ENCODE results near the gene IRX3.

The IRX3 gene

DNA sequence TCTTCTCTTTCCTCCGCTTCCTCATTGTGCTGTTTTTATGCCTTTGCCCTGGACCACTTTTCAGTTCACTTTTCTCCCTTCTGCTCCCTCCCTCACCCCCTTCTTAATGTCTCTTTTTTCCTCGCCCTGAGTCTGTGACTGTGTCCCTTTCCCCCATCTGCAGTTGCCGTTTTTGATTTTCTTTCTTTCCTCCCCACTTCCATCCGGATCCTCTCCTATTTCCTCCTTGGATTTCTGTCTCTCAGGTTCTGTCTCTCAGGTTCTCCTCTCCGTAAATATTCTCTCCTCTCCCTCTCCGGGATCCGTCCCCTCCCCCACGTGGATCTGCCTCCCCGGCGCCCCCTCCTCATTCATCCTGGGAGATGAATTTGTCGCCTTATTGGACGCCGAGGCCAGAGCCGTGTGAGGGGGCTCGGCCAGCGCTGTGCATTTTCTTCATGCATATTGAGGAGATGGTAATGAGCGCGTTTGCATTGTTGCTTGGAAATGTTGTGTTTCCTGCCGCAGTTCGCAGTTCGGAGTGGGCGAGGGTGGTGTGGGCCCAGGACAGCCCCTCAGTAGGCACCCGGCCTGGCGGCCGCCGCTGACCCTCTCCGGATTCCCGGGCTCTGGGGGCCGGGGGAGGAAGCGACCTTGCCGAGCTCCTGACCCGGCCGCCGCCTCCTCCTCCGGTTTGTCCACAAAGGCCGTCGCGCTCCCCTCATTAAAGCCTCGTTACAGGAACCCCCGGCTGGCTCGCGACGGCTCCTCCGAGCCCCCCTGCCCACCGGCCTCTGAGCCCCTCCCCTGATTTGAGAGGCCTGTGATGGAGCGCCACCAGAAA lies 4.5 kb upstream of the IRX3 start:
- H3K9ac ChIP-seq (ENCODE audit: low read depth in 1 of 2, low read length in 2 of 2) = no peak overlapping the region
- no peak overlapping the region for H3K27ac ChIP-seq (ENCODE audit: low read depth, low read length)
- H3K27me3 ChIP-seq (ENCODE audit: control insufficient read depth in 1 of 2, insufficient read depth in 2 of 2, low read length in 2 of 2) = peaks cover 45 to 53% of the 10 kb centered on the region in 2 donors
- no peaks in the 10 kb centered on the region for H3K4me1 ChIP-seq (ENCODE audit: control insufficient read depth in 1 of 2, insufficient read depth in 2 of 2, low read length in 2 of 2)
- no peaks in the 10 kb centered on the region for H3K9me3 ChIP-seq (ENCODE audit: control insufficient read depth in 1 of 2, low read length in 2 of 2)
- no peaks in the 10 kb centered on the region for H3K36me3 ChIP-seq (ENCODE audit: control insufficient read depth in 1 of 2, insufficient read depth in 2 of 2, low read length in 2 of 2)
- no peak overlapping the region for H3K4me3 ChIP-seq (ENCODE audit: low read depth in 1 of 2, low read length in 2 of 2)

DNA sequence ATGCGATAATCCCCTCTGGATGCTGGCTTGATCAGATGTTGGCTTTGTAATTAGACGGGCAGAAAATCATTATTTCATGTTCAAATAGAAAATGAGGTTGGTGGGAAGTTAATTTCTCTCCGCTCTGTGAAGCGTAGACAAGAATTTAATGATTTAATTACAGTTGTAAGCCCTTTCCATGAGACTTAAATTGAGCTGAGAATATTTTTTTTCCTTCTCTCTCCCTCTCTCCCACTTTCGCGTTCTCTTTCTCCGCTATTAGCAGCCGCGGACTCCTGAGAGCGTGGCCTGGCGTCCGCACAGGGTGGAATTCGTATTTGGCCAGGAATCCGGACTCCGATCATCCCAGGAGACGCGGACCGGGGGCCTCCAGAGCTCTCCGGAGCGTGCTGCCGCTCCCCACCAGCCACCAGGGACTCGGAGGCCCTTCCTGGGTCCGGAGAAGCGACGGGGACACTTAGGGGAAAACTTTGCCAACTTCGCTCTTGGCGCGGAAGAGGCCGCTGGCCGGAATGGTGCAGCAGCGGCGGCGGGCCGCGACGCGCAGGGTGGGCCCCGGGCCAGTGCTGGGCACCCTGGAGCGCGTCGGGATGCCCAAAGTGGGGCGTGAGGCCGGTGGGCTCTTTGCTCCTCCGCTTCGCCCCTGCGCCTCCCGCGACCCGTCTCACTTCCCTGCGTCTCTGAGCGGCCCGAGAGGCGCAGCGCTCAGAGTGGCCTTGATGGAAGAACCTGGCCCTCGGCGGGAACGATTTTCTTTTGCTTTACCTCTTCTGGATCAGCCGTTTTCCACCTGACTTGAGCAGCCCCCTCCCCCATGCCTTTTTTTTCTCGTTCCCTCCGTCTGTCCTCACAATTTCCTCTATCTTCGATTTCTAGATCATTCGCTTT lies 3.6 kb upstream of the IRX3 start:
- H3K27me3 ChIP-seq (ENCODE audit: control insufficient read depth in 1 of 2, insufficient read depth in 2 of 2, low read length in 2 of 2) = peaks cover 50 to 53% of the 10 kb centered on the region in 2 donors
- H3K9ac ChIP-seq (ENCODE audit: low read depth in 1 of 2, low read length in 2 of 2) = no peak overlapping the region
- H3K27ac ChIP-seq (ENCODE audit: low read depth, low read length) = no peak overlapping the region
- no peaks in the 10 kb centered on the region for H3K4me1 ChIP-seq (ENCODE audit: control insufficient read depth in 1 of 2, insufficient read depth in 2 of 2, low read length in 2 of 2)
- no peaks in the 10 kb centered on the region for H3K9me3 ChIP-seq (ENCODE audit: control insufficient read depth in 1 of 2, low read length in 2 of 2)
- no peaks in the 10 kb centered on the region for H3K36me3 ChIP-seq (ENCODE audit: control insufficient read depth in 1 of 2, insufficient read depth in 2 of 2, low read length in 2 of 2)
- no peak overlapping the region for H3K4me3 ChIP-seq (ENCODE audit: low read depth in 1 of 2, low read length in 2 of 2)

DNA sequence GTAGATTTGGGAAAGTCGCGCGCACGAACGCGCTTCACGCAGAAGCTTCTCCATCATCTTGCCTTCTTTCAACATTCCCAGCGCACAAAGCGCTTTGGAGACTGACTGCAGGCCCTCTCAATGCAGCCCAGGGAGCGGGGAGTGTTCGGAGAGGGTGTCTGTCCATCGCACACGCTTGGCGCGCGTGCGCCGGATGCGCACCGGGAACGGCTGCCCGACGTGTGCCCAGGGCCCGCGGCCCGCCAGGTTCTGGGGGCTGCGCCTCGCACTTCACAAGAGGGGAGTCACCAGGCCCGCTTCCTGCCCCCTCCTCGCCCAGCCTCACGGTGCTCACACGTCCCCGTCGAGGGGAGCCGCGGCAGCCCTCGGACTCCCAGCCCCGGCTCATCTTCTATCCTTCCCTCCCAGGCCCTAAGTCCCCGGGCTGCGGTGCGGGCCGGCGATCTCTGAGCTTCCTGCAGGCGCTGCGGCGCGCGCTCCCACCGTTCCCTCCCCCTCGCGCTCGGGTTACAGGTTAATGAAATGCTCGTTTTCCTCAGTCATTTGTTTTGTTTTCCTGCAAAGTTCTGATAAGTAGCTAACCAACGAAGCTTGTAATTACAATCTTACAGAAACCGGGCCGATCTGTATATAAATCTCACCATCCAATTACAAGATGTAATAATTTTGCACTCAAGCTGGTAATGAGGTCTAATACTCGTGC lies 2.8 kb upstream of the IRX3 start:
- peaks cover 54 to 60% of the 10 kb centered on the region in 2 donors for H3K27me3 ChIP-seq (ENCODE audit: control insufficient read depth in 1 of 2, insufficient read depth in 2 of 2, low read length in 2 of 2)
- no peak overlapping the region for H3K4me3 ChIP-seq (ENCODE audit: low read depth in 1 of 2, low read length in 2 of 2)
- no peaks in the 10 kb centered on the region for H3K9me3 ChIP-seq (ENCODE audit: control insufficient read depth in 1 of 2, low read length in 2 of 2)
- no peaks in the 10 kb centered on the region for H3K36me3 ChIP-seq (ENCODE audit: control insufficient read depth in 1 of 2, insufficient read depth in 2 of 2, low read length in 2 of 2)
- H3K9ac ChIP-seq (ENCODE audit: low read depth in 1 of 2, low read length in 2 of 2) = no peak overlapping the region
- H3K27ac ChIP-seq (ENCODE audit: low read depth, low read length) = no peak overlapping the region
- H3K4me1 ChIP-seq (ENCODE audit: control insufficient read depth in 1 of 2, insufficient read depth in 2 of 2, low read length in 2 of 2) = no peaks in the 10 kb centered on the region

DNA sequence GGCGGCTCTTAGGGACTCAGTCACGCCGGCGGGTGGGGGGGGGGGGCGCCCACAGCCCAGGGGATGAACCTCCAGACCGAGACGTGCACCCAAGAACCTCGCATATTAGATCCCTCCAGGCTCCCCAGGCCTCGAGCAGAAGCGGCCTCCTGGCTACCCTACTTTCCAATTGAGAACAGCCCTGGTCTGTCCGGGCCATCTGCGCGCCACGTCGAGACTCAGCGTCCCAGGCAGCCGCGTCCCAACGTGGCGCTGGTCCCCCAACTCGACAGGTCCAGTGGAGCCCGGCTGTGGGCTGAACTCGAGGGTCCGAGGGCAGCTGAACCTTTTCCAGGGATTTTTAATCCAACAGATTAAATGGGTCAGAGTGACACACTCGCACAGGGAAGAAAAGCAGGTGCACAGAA lies 2.3 kb upstream of the IRX3 start:
- H3K36me3 ChIP-seq (ENCODE audit: control insufficient read depth in 1 of 2, insufficient read depth in 2 of 2, low read length in 2 of 2) = no peaks in the 10 kb centered on the region
- no peak overlapping the region for H3K27ac ChIP-seq (ENCODE audit: low read depth, low read length)
- H3K9ac ChIP-seq (ENCODE audit: low read depth in 1 of 2, low read length in 2 of 2) = no peak overlapping the region
- peaks cover 56 to 65% of the 10 kb centered on the region in 2 donors for H3K27me3 ChIP-seq (ENCODE audit: control insufficient read depth in 1 of 2, insufficient read depth in 2 of 2, low read length in 2 of 2)
- H3K9me3 ChIP-seq (ENCODE audit: control insufficient read depth in 1 of 2, low read length in 2 of 2) = no peaks in the 10 kb centered on the region
- H3K4me3 ChIP-seq (ENCODE audit: low read depth in 1 of 2, low read length in 2 of 2) = no peak overlapping the region
- no peaks in the 10 kb centered on the region for H3K4me1 ChIP-seq (ENCODE audit: control insufficient read depth in 1 of 2, insufficient read depth in 2 of 2, low read length in 2 of 2)

- H3K4me3 ChIP-seq (ENCODE audit: low read depth in 1 of 2, low read length in 2 of 2) = no peak overlapping the region
Measured at GRCh38 chr16:54288030-54288834, 1.6 kb upstream of the IRX3 start.

DNA sequence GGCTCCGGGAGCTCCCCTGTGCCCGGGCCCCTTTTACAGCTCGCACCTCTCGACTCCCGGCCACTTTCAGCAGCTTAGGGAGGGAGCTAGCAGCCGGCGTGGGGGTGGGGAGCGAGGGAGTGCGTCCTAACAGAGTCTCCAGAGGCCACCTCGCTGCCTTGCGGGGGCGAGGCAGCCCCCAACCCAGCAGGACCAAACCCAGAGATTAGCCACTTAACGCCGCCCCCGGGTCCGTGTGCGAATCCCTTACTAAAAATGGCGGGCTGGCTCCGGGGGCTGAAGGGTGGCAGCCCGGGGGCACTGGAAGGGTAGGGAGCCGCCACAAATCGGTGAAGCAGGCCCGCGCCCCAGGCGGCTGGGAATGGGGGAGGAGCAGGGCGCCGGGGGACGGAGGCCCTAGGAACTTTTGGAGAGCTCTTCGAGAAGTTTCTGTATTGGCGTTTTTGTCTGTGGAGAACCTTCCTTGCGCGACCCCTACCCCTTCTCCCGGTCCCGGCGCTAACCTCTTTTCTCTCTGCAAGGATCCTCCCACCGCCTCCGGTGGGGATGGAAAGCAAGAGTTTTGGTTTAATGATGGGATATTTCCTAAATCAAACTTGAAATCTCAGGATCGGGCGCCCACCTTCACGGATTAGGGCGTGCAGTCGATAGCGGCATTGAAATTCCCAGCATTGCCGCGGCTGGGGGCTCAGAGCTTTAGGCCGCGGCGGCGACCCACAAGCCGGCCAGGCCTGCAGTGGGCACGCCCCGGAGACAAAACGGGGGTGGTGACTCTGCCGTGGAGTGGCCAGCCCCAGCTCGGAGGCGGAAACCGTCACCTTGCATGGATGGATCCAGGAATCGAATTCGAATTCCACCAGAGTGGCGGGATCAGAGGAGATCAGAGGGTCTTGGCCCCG lies 793 bp upstream of the IRX3 start:
- H3K27me3 ChIP-seq (ENCODE audit: control insufficient read depth in 1 of 2, insufficient read depth in 2 of 2, low read length in 2 of 2) = peaks cover 68 to 75% of the 10 kb centered on the region in 2 donors
- no peaks in the 10 kb centered on the region for H3K36me3 ChIP-seq (ENCODE audit: control insufficient read depth in 1 of 2, insufficient read depth in 2 of 2, low read length in 2 of 2)
- no peaks in the 10 kb centered on the region for H3K4me1 ChIP-seq (ENCODE audit: control insufficient read depth in 1 of 2, insufficient read depth in 2 of 2, low read length in 2 of 2)
- H3K9me3 ChIP-seq (ENCODE audit: control insufficient read depth in 1 of 2, low read length in 2 of 2) = no peaks in the 10 kb centered on the region
- no peak overlapping the region for H3K27ac ChIP-seq (ENCODE audit: low read depth, low read length)
- no peak overlapping the region for H3K9ac ChIP-seq (ENCODE audit: low read depth in 1 of 2, low read length in 2 of 2)
- peak overlapping the region in 1 of 2 donors; percentile 10 for H3K4me3 ChIP-seq (ENCODE audit: low read depth in 1 of 2, low read length in 2 of 2)

More at GRCh38 chr16:54288030-54288834, 1.6 kb upstream of the IRX3 start:
- H3K27ac ChIP-seq (ENCODE audit: low read depth, low read length) = no peak overlapping the region
- H3K36me3 ChIP-seq (ENCODE audit: control insufficient read depth in 1 of 2, insufficient read depth in 2 of 2, low read length in 2 of 2) = no peaks in the 10 kb centered on the region
- H3K4me1 ChIP-seq (ENCODE audit: control insufficient read depth in 1 of 2, insufficient read depth in 2 of 2, low read length in 2 of 2) = no peaks in the 10 kb centered on the region
- H3K9ac ChIP-seq (ENCODE audit: low read depth in 1 of 2, low read length in 2 of 2) = no peak overlapping the region
- H3K27me3 ChIP-seq (ENCODE audit: control insufficient read depth in 1 of 2, insufficient read depth in 2 of 2, low read length in 2 of 2) = peaks cover 60 to 68% of the 10 kb centered on the region in 2 donors
- no peaks in the 10 kb centered on the region for H3K9me3 ChIP-seq (ENCODE audit: control insufficient read depth in 1 of 2, low read length in 2 of 2)

DNA sequence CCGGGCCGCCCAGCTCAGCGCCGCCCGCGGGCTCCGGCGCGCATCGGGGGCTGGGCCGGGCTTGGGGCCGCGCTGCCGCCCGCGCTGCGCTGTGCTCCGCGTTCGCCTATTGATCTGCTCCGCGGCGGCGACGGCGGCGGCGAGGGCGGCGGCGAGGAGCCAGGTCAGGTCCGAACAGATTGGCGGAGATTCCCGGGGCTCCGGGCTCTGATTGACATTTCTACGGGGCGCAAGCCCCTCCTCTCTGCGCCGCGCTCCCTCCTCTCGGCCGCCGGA lies 559 bp downstream of the IRX3 start:
- Histone ChIP-seq H3K9ac (ENCODE audit: low read depth in 1 of 2, low read length in 2 of 2) (no peak overlapping the region), H3K36me3 (ENCODE audit: control insufficient read depth in 1 of 2, insufficient read depth in 2 of 2, low read length in 2 of 2) (no peaks in the 10 kb centered on the region), H3K27me3 (ENCODE audit: control insufficient read depth in 1 of 2, insufficient read depth in 2 of 2, low read length in 2 of 2) (peaks cover 71 to 73% of the 10 kb centered on the region in 2 donors)

DNA sequence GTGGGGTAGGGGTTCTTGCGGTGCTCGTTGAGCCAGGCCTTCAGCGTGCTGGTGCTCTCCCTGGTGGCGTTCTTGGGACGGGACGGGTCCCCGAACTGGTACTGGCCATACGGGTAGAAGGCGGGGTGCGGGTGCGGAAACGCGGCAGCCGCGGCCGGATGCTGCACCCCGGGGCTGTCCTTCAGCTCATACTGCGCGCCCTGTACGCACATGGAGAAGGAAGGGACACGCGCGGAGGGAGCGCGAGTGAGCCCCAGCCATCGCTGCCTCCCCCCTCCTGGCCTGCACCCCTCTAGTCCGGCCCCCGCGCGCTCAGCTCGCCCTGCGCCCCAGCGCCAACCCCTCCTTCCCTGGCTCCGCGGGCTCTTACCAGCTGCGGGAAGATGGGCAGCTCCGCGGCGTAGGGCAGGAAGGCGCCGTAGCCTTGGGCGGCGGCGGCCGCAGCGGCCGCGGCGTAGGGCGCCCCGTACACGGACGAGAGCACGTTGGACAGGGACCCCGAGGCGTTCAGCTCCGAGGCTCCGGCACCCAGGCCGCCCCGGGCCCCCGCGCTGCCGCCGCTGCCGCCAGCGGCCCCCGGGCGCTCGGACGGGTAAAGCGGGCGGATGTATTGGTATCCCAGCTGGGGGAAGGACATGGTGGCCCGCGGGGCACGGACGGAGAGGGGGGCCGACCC lies 1.0 kb downstream of the IRX3 start:
- Histone ChIP-seq H3K9ac (ENCODE audit: low read depth in 1 of 2, low read length in 2 of 2) (no peak overlapping the region), H3K9me3 (ENCODE audit: control insufficient read depth in 1 of 2, low read length in 2 of 2) (no peaks in the 10 kb centered on the region), H3K27me3 (ENCODE audit: control insufficient read depth in 1 of 2, insufficient read depth in 2 of 2, low read length in 2 of 2) (peaks cover 72 to 73% of the 10 kb centered on the region in 2 donors), H3K36me3 (ENCODE audit: control insufficient read depth in 1 of 2, insufficient read depth in 2 of 2, low read length in 2 of 2) (no peaks in the 10 kb centered on the region), H3K4me3 (ENCODE audit: low read depth in 1 of 2, low read length in 2 of 2) (peak overlapping the region in 1 of 2 donors; percentile 21), H3K27ac (ENCODE audit: low read depth, low read length) (no peak overlapping the region), H3K4me1 (ENCODE audit: control insufficient read depth in 1 of 2, insufficient read depth in 2 of 2, low read length in 2 of 2) (peaks cover 0 to 8% of the 10 kb centered on the region in 2 donors)

More for the DNA sequence above, 559 bp downstream of the IRX3 start:
- no peak overlapping the region for H3K27ac ChIP-seq (ENCODE audit: low read depth, low read length)
- peaks cover 0 to 8% of the 10 kb centered on the region in 2 donors for H3K4me1 ChIP-seq (ENCODE audit: control insufficient read depth in 1 of 2, insufficient read depth in 2 of 2, low read length in 2 of 2)
- no peaks in the 10 kb centered on the region for H3K9me3 ChIP-seq (ENCODE audit: control insufficient read depth in 1 of 2, low read length in 2 of 2)
- peak overlapping the region; percentile 48 to 54 for H3K4me3 ChIP-seq (ENCODE audit: low read depth in 1 of 2, low read length in 2 of 2)
